Lung microvascular endothelial cell (primary cell): ENCODE results near the gene TMEM126B. TPM values are rescaled to one million over a fixed set of nuclear protein-coding genes. Genes with fewer than 3 reads are reported as not detected.
A peak's percentile ranks its signal among the peaks of the same experiment; 100 is the strongest.
"Not testable (repeated sequence)": the region's sequence is repeated elsewhere in the genome, so short reads cannot be mapped to it uniquely, and the experiment has no call there.

ENCODE experiments used
- DNase-seq, 2 donors: peaks; one replicate each; pipeline versions ENCODE4 v3.0.0 to v3.0.0-alpha.2; 2010; ENCODE audit warnings: low read depth in 2 of 2
- total RNA-seq: library from RNA; depleted of rRNA; stranded (reverse); fragments of >200 nt; gene quantifications from 2 replicates; pipeline ENCODE4 v1.2.1, GENCODE V29; 2014

Gene TMEM126B
- total RNA-seq = 35.5 and 43.8 TPM in 2 replicates

DNA sequence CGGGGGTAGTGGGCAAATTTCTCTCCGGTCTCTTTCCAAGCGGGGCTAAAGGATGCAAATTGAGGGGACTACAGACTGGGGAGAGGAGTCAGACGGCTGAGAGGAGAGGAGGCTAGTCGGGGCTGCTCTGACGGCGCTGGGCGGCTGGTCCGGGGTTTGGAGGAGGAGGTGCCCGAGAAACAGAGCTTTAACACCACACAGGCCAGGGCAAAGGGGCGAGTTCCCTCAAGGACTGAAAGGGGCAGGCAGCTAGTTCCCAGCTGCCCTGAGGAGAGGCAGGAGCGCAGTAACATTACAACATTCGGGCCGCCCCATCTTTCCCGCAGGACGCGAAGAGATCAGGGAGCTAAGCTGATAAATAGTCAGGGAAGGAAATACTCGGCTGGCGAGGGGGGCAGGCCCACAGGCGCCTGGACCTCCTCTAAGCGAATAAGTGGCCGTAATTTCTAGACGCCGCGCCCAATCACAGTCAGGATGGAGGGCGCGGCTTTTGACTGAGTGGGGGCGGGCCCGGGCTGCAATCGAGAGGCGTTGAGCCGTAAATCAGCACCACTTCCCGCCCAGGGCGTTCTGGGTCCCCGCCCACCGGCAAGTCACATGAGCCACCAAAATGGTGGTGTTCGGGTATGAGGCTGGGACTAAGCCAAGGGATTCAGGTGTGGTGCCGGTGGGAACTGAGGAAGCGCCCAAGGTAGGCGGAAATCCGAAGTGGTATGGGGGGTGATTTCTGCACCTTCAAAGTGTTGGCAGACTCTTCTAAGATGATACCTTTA lies at the start of gene TMEM126B:
Gene TMEM126B (plus strand): TSS at position 596 of the 773 bp plus-strand sequence. CDS start 15 bp downstream, at position 611.
- DNase-seq = peak; percentile 97

DNA sequence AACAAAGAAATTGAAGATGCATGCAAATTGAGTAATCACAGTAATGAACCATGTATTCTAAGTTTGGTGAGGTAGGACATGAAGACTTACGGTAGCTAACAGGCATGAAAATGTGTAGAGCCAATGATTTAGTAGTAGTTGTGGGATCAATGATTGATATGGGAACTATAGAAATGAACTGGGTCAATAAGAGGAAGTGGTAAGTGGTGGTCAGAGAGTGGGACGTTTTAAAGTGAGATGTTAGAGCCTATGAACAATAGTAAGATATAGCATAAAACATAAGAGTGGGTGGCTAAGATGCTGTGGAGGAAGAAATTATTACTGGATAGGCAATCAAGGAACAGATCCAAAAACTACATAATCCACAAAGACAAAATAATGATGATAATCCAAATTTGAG lies 46.3 kb upstream of the TMEM126B start:
- DNase-seq = no peak

GRCh38 chr11:85589373-85589772 lies 39.0 kb upstream of the TMEM126B start:
- DNase-seq = no peak

GRCh38 chr11:85590848-85591483 lies 37.4 kb upstream of the TMEM126B start:
- peak; percentile 4 to 7 for DNase-seq

DNA sequence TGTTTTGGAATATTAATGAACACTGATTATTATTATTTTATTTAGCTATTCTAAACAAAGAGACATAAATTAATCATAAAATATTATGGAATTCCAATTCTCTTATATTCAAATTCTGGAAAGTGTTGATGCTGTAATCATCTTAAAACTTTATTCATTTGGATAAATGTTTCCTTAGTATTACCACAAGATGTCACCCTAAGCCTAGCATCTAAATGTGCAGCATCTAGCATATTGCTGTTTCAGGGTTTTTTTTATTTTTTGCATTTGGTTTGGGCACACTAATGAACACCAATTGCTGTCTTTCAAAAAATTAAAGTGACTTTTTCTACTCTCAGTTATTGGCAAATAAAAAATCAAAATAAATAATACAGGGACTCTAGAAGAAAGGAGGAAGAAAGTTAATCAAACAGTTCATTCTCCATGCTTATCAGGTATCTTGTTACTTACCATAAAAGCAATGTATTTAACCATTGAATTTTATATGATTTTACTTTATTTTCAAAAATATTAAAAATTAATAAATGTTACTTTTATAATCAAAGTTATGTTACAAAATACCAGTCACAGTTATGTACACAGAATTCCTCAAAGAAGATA lies 33.0 kb upstream of the TMEM126B start:
- peak; percentile 54 to 70 for DNase-seq

DNA sequence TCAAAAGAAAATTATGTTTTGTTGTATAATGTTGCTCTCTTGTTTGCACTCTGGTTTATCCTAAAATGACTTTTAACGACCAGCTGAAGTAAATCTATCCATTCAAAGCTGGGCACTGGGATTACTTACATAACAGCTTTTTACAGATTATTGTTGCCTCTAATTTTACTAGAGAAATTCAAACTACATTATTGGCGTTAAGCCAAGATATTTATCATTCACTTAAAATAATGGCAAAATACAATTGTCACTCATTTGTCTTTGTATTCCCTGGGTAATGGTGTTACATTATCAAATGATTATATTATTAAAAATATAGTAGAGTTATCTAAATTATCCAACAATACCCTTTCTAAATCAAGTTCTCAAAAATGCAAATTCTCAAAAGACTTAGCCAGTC lies 31.5 kb upstream of the TMEM126B start:
- DNase-seq = no peak

- DNase-seq = peak in 1 of 2 donors; percentile 1
Observed at GRCh38 chr11:85599083-85599482, 29.3 kb upstream of the TMEM126B start.

- DNase-seq = no peak
Observed at GRCh38 chr11:85602526-85603213, 25.7 kb upstream of the TMEM126B start.

DNA sequence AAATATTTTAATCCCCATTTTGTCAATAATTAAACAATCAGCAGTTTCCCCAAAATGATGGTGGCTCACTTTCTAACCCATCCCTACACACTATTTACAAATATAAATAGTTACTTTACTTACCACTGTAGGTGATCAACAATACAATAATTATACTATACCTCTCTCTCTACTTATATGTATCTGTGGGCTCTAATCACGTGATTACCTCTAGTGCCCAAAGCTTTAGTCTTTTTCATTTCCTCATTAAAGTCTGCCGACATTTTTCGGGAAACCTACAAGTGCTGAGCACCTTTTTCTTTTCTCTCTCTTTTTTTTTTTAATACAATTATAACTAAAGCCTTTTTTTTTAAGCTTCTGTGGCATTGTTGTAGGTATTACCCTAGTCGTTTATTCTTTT lies 25.2 kb upstream of the TMEM126B start:
- DNase-seq = no peak

DNA sequence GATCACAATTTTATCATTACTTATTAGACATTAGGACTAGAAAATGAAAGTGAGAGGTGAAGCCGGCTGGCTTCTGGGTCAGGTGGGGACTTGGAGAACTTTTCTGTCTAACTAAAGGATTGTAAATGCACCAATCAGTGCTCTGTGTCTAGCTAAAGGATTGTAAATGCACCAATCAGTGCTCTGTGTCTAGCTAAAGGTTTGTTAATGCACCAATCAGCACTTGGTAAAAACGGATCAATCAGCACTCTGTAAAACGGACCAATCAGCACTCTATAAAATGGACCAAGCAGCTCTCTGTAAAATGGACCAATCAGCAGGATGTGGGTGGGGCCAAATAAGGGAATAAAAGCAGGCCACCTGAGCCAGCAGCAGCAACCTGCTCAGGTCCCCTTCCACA lies 22.2 kb upstream of the TMEM126B start:
- DNase-seq = not testable (repeated sequence)

DNA sequence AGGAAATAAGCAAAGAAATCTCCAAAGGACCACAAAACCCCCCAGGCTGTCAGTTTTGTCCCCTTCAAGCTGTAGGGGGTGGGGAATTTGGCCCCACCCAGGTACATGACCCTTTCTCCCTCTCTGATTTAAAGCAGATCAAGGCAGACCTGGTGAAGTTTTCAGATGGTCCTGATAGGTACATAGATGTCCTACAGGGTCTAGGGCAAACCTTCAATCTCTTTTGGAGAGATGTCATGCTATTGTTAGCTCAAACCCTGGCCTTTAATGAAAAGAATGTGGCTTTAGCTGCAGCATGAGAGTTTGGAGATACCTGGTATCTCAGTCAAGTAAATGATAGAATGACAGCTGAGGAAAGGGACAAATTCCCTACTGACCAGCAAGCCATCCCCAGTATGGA lies 19.8 kb upstream of the TMEM126B start:
- not testable (repeated sequence) for DNase-seq

DNA sequence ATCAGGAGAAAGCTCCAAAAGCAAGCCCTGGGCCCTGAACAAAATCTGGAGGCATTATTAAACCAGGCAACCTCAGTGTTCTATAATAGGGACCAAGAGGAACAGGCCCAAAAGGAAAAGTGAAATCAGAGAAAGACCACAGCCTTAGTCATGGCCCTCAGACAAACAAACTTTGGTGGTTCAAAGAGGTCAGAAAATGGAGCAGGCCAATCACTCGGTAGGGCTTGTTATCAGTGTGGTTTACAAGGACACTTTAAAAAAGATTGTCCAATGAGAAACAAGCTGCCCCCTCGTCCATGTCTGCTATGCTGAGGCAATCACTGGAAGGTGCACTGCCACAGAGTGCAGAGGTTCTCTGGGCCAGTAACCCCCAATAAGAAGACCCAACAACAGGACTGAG lies 19.1 kb upstream of the TMEM126B start:
- DNase-seq = not testable (repeated sequence)

DNA sequence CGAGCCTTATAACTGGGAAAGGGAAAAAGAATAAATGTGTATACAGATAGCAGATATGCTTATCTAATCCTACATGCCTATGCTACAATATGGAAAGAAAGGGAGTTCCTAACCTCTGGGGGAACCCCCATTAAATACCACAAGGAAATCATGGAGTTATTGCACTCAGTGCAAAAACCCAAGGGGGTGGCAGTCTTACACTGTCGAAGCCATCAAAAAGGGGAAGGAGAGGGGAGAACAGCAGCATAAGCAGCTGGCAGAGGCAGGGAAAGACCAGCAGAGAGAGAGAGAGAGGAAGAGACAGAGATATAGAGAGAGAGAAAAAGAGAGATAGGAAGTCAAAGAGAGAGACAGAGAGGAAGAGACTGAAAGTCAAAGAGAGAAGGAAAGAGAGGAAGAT lies 16.8 kb upstream of the TMEM126B start:
- DNase-seq = not testable (repeated sequence)

- no peak for DNase-seq
Observed at GRCh38 chr11:85619499-85619898, 8.9 kb upstream of the TMEM126B start.

GRCh38 chr11:85620256-85620655 lies 8.1 kb upstream of the TMEM126B start:
- DNase-seq = no peak

DNA sequence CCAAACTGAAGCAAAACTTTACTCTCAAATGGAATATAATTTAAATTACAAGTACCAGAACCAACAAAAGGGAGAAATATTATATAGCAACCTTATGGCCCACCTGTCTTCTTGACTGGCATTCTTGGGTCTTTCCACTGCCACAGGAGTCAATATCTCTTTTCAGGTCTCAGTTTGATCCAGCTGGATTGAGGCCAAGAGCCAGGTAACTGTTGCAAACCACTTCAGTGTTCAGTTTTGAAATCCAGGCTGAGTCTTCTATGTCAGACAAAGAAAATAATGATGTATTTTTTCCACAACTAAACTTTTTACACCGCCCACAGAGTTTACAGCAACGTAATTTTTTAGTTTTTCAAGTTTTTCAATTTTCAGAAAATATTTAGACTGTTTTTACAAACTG lies 1.9 kb upstream of the TMEM126B start:
- DNase-seq = no peak

DNA sequence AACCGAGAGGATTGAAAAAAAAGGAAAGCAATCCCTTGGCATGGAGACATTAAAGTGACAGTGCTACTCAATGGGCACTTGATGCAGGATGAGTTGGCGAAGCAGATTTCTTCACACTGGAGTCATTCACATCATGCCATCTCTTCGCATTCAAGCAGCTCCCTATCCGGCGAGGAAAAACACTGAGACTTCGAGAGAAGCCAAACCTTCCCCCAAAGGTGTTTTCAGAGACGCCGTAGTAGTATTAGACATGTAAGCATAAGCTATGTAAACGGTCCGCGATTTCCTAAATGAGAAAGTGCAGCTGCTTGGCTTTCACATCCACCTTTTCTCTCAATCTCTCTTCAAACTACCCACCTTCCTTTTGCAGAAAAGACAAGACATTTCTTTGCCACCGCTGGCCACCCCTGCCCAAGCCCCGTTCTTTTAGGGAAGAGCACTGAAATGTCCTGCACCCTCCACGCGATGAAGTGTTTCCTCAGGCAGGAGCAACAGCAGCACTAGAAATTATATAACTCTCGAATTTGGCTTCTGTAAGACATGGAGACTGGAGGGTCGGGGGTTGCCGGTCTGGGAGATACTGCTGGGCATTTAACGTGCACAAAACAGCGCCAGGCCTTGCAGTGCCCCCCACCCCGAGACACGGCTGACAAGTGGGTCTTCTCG lies 928 bp upstream of the TMEM126B start, which contains the start of gene DLG2:
Gene DLG2 (minus strand): TSS at position 13 of the 666 bp plus-strand sequence.
- DNase-seq = peak; percentile 9 to 24

DNA sequence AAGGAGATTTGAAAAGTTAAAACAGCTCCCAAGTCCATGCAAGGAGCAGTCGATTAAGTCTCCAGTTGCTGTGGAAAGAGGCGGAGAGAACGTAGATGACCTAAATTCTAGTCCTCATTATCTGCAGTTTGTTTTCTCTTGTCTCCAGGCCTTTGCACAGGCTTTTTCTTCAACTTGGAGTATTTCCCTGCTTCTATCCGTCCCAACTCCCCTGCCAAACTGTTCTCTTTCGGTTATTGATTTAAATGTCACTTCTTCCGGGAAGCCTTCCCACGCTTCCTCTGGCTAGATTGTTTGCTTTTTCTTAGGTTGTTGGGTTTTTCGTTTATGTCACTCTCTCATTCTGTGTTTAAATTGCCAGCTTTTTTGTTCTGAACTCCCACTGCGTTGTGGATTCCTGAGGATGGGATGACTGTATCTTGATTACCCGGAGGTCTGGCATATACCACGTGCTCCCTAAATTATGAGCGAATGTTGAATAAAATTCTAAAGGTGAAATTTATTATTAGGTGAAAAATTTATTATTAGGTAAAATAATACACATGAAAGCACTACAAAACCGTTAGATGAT lies 463 bp downstream of the TMEM126B start:
- no peak for DNase-seq

DNA sequence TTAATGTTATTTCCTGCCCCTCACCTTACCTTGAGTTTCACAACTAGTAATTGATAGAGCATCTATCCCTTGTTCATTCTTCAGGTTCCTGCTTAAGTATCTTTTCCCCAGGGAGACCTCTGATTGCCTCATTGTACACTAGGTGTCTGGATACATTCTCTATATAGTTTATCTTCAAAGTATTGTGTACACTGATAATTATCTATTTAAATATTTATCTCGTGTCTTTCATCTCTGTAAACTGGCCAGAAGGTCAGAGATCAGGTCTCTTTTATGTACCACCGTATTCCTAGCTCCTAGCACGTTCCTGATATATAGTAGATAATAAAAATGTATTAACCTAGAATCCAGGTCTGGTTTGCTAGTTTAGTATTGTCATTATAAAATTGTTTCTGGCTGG lies 6.4 kb downstream of the TMEM126B start:
- no peak for DNase-seq

DNA sequence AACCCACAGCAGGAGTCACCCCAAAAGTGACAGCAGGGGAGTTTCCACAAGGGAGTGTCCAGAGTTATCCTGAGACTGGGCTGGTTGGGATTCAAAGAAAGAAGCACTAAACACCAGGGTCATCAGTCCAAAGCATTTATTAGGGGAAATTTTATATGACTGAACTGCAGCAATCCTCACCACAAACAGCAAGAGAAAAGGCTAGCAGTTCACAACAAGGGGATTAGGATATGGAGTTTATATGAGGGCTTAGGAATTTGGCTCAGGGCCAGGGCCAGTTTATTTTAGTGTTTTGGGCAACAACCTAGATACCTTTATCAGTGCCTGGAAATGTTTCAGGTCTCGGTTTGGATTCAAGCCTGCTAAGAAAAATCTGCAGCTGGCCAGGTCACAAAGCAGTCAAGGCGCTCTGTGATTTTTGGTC lies 14.8 kb downstream of the TMEM126B start:
- DNase-seq = no peak

GRCh38 chr11:85647078-85647477 lies 18.7 kb downstream of the TMEM126B start:
- no peak for DNase-seq
